HG03521 (cell line): Measurements from ENCODE around the gene DIPK1A.

Experiments
- ATAC-seq: cut with Tn5 transposase; IDR thresholded peaks from one replicate; pipeline ENCODE4 v1.9.1; 2021; ENCODE audit warnings: mild to moderate bottlenecking, moderate library complexity; ENCODE audit not compliant: unreplicated experiment

DIPK1A gene

DNA sequence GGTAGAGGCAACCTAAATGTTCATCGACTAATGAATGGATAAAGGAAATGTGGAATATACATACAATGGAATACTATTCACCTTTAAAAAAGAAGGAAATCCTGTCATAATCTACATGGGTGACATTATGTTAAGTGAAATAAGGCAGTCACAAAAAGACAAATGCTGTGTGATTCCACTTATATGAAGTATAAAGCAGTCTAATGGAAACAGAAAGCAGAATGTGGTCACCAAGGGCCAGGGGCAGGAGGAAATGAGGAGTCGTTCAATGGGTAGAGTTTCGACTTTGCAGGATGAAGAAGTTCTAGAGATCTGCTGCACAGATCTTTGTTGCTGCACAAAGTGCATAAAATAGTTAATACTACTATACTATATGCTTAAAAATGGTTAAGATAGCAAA is 7.8 kb downstream of the DIPK1A start:
- ATAC-seq: peak; percentile 70

DNA sequence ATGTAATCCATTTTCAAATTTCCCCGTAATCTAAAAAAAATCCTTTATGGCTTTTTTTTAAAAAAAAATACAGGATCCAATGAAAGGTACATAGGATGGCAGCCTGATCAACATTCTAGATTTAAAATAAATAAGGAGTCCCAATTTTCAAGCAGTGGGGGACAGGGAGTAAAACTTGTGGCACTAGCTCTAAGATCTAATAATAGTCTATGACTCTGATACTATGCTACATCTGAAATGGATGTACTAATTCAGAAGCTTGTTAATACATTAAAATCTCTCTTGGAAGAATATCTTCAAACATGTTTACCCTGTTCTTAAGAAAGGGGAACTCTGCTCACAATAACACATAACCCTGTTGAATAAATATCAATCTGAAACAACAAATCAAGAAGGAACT is 8.5 kb downstream of the DIPK1A start:
- no peak for ATAC-seq

DNA sequence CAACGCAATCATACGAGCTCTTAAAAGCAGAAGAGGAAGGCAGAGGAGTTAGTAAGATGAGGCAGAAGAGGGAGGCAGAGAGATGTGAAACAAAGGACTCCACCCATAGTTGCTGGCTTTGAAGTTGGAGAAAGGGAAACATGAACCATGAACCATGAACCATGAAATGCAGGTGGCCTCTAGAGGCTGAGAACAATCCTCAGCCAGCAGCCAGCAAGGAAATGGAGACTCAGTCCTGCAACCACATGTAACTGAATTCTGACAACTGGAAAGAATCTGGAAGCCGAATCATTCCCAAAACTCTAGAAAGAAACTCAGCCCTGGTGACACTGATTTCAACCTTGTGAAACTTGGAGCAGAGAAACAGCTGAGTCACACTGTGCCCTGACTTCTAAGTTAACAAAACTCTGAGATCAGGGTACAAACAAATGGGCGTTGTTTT is 10.1 kb downstream of the DIPK1A start:
- no peak for ATAC-seq

- ATAC-seq: no peak
Observed at GRCh38 chr1:92949937-92950817, 11.1 kb downstream of the DIPK1A start.

DNA sequence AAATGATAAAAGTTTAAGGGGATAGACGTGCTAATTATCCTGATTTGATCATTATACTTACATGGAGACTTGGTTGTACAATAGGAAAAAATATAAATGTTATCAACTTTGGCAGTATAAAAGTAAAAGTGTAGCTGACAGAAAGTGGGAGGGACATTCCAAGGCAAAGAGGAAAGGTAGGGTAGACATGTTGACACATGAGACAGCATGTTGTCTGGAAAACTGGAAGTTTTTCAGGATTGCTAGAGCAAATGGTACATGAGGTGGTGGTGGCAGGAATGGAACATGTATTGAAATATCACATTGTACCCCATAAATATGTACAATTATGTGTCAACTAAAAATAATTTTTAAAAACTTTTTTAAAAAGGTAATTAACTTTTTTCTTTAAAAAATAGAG is 13.2 kb downstream of the DIPK1A start:
- ATAC-seq: no peak

DNA sequence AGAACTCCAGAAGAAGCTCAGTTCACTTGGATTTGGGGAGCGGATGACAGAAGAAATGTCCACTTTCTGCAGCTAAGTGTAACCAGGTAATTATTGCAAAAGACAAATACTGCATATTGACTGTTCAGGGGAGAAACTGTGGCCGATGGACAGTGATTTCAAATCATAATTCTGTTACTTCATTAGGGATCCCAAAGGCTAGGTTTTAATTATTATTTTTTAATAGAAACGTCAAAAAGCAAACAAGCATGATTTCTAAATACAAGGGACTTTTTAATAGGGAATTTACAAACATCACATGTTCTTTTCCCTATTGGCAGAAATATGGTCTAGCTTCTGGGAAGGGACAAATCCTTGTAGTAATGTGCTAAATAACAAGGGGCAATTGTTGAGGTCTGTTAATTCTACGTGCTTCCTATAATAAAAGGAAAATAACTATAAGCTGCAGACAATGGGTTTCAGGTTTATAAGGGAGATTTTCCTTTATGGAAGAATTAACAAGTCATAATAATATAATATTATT is 15.5 kb downstream of the DIPK1A start:
- no peak for ATAC-seq

GRCh38 chr1:92944901-92945747 is 16.1 kb downstream of the DIPK1A start:
- ATAC-seq: no peak

- ATAC-seq: no peak
Observed at GRCh38 chr1:92943502-92943847, 17.8 kb downstream of the DIPK1A start.

DNA sequence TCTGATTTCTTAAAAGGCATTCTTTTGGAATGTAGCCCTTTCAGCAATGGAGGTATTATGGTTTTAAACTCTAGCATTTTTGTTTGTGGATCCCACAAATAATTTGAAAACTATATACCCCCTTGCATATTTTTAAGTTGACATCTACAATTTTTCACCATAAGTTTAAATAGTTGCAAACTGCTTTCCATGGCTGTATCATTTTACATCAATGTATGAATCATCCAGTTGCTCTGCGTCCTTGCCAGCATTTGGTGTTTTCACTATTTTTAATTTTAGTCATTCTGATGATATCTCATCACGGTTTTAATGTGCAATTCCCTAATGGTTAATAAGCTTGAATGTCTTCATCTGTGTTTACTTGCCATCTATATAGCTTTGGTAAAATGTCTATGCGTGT is 20.7 kb downstream of the DIPK1A start:
- no peak for ATAC-seq

GRCh38 chr1:92937731-92938130 is 23.5 kb downstream of the DIPK1A start:
- no peak for ATAC-seq

DNA sequence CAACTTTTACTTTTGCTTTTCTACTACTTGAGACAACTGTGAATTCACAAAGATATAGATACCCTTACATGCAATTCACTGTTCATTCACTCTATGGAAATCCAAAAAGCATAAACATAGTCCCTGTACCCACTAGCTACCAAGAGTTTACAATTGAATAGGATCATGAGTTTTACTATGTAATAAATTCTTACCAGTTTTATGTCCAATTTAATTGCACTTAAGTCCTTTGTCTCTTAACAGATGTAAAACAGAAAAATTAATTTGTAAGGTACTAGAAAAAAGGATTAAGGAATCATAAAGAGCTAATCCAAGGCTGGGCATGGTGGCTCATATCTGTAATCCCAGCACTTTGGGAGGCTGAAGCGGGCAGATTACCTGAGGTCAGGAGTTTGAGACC is 24.4 kb downstream of the DIPK1A start:
- ATAC-seq: no peak

DNA sequence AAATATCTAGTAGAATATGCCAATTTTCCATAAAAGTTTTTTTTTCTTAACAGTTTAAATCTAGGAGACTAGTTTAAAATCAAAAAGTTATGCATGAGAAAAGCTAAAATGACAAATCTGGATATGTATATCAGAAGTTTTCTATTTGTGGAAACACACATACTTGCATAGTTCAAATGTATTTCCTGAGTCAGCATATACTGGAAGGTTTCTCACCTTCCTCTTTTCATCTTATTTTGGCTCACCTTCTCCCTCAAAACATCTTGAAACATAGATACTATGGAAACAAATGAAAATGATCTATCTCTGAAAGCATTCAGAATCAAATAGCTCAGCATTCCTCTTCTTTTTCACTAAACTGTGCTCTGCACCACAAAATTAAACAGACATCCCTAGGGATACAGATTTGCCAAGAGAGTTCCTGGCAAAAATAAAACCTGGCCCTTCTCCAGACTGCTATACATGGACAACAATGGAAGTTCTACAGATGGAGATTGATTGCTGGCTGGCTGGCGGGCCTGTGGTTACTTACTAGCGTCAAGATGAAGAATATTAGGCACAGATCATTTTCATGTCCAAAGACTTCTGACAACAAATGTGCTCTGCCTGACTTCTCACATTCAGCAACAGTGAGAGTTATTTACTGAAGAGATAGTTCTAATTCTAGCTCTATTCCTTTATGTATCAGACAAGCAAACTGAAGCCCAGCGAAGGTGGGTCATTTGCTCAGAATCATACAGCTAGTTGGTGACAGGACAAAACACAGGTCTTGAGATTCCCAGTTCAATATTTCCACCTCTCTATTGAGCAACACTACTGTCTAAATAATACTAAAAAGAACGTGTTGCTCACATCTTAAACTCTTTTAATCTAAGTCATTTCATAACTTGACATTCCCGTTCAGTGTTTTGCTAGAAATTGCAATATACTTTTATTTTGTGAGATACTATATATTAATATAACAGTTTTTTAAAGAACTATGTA is 26.6 kb downstream of the DIPK1A start:
- ATAC-seq: no peak

GRCh38 chr1:92933459-92933858 is 27.8 kb downstream of the DIPK1A start:
- no peak for ATAC-seq

- no peak for ATAC-seq
Observed at GRCh38 chr1:92931691-92932090, 29.6 kb downstream of the DIPK1A start.

DNA sequence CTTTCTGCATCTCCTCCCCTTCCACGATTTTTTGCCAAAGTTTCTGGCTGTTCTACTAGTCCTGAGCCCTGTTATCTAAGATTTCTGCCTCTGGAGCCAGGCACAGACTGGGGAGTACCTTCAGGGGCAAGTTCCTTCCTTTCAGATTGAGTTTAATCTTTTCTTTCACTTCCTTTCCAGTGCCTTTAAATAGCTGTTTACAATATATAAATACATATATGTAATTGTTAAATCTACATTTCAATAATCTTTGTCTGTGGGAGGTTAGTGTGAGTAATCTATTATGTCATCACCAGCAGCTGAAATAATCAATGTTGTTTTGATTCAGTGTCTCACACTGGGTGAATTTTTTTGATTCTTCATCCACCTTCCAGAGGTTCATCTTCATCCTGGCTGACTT is 31.8 kb downstream of the DIPK1A start:
- no peak for ATAC-seq

GRCh38 chr1:92927870-92928269 is 33.4 kb downstream of the DIPK1A start:
- no peak for ATAC-seq

DNA sequence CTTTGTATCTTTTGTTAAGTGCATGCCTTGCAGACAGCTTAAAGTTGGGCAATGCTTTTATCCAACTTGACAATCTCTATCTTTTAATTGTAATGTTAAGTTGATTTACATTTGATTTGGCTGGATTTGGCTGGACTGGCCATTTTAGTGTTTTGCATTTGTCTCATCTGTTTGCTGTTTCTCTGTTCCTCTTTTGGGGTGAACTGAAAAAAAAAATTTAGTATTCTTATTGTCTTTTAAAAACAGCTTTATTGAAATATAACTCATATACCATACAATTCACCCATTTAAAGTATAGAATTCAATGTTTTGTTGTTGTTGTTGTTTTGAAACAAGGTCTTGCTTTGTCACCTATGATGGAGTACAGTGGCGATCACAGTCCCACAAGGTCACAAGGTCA is 34.4 kb downstream of the DIPK1A start:
- ATAC-seq: no peak

DNA sequence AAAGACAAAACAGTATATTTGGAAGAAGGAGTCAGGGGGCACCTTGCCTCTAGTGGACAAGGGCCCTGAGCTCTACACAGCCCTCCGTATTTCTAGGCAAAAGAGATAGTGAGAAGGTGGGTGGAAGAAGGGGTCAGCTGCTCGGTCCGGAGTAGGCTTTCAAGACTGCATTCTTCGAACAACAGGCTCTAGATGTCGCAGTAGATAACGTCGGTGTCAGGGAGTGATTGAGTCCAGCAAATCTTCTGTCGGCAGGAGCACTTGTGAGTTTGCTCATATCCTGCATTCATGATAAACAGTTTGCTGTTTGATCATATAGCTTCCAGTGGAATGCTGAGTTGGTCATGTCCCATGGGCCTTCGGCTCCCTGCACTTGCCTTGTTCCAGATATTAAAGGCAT is 36.8 kb downstream of the DIPK1A start:
- ATAC-seq: no peak

- ATAC-seq: no peak
Observed at GRCh38 chr1:92923664-92924063, 37.6 kb downstream of the DIPK1A start.

- no peak for ATAC-seq
Observed at GRCh38 chr1:92922356-92923035, 38.8 kb downstream of the DIPK1A start.
